Stimulated activated CD8-positive, alpha-beta memory T cell treated with anti-CD3 and anti-CD28 coated beads, Interleukin-12 subunit alpha, Interleukin-12 subunit beta, amount 100 ng/mL, for 4 hours (primary cell): ENCODE data around the gene TNRC6C.
"Not testable (repeated sequence)": the region's sequence is repeated elsewhere in the genome, so short reads cannot be mapped to it uniquely, and the experiment has no call there.

ENCODE experiments used
- DNase-seq: peaks from one replicate; pipeline ENCODE4 v3.0.0-alpha.2; 2020; ENCODE audit warnings: low read depth

The TNRC6C gene

GRCh38 chr17:77929871-77930436 is 28.5 kb upstream of the TNRC6C start:
- DNase-seq = no peak

DNA sequence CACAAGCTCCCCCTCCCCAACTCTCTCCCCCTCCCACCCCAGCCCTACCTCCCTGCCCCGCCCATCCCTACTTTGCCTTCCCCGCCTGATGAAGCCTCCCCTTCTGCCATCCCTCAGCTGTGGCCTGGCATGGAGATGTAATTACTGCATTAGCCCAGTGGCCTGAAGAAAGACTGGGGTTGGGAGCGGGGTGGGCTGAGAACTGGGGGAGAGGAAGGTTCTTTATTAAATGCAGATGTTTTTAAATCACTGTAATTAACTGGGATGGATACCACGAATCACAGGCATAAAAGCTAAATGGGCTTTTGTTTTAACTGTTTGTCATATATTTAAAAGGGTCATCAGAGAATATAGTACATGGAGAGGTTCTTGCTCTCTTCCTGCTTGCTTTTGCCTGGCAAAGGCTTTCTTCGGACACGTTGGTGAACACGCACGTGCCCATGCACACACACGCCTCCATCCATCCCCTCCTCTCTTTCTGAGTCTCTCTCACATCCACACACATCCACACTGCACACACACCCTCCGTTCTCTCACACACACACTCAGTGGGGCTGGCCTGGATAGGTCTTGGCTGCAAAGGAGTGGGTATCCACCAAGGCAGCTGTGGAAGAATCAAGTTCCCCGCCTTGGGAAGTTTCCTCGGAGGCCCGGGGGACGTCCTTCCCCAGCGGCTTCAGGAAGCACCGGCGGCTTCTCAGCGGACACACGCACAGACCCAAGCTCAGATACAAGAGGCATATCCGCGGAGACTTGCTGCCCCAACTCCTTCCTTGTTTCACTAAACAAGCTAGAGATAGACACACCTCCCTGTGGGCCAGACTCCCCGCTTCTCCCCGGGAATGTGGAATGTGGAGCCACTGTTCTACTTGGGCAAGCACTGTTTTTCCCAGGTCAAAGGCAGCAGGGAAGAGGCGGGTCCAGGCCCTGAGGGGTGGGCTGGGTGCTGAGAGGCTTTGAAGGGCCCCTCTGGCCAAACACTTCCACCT is 27.4 kb upstream of the TNRC6C start:
- no peak for DNase-seq

DNA sequence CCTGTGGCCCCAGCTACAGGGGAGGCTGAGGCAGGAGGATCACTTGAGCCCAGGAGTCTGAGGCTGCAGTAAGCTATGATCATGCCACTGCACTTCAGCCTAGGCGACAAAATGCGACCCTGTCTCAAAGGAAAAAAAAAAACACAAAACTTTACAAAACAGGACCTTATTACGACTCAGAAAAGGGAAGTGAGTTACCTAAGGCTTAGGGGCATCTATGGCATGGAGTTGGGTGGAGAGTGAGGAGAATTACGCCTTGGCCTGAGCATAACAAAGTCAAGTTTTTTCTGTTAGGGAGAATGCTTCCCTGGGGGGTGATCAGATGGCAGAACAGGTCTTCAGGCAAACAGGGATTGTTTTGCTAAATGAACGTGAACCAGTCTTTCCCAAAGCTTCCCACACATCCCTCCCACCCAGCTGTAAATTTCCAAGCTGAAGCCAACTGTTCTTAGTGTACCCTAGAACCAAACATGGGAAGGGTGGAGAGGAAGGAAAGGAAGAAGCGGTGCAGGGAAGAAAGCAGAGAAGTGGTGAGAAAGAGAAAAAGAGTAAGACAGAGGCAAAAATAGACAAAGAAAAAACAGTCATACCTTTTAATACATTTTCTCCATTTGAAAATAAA is 24.6 kb upstream of the TNRC6C start:
- no peak for DNase-seq

- no peak for DNase-seq
These were observed 23.4 kb upstream of the TNRC6C start for GRCh38 chr17:77935121-77935571.

DNA sequence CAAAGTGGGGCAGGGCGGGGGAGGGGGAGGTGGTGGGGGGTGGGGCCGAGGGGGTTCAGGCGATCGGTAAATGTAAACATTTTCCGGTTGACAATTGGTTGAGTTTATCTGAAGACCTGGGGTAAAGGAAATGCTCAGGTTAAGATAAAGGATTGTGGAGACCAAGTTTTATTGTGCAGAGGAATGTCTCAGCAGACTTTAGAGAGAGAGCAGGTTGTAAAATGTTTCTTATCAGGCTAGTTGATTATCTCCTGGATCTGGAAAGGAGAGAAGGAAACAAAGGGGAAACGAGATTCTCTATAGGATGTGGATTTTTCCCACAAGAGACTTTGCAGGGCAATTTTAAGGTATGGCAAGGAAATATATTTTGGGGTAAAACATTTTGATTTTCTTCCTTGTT is 22.8 kb upstream of the TNRC6C start:
- DNase-seq = not testable (repeated sequence)

DNA sequence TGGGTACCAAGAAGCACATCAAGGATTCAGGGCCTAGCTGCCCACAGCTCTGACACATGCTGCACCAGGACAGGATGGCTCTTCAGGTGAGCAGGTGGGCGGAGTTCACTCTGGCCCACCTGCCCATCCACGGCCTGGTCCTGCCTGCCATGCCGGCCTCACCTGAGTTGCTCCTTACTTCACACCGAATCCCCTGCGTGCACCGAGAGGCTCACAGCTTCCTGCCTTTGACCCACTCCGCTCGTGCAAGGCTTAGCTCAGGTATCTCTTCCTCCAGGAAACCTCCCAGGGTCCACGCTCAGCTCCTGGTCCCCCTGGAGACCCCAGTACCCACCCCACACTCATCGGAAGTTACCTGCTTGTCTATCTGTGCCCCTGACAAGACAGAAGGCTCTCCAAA is 21.6 kb upstream of the TNRC6C start:
- DNase-seq = no peak

GRCh38 chr17:77941004-77941403 is 17.5 kb upstream of the TNRC6C start:
- DNase-seq = no peak

GRCh38 chr17:77942112-77942988 is 16.2 kb upstream of the TNRC6C start:
- DNase-seq = no peak

DNA sequence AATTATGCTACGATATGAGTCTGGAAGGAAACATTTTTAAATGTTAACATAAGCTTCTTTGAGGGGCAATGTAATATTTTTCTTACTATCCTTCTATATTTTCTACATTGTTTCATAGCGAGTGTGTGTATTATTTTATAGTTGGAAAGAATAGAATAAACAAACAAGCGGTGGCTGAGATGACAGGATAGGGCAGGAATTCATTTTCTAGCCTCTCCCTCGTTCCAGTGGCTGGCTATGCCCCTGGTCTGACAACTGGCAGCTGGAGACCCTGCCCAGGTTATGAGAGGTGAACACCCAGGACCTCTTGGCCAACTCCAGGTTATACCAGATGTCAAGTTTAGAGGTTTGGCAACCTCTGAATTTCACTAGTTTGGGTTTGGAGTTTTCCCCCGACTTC is 14.5 kb upstream of the TNRC6C start:
- no peak for DNase-seq

GRCh38 chr17:77944390-77945222 is 13.9 kb upstream of the TNRC6C start:
- DNase-seq = no peak

GRCh38 chr17:77946900-77947645 is 11.4 kb upstream of the TNRC6C start:
- no peak for DNase-seq

- DNase-seq = no peak
These were observed 9.8 kb upstream of the TNRC6C start for GRCh38 chr17:77948690-77949114.

- DNase-seq = no peak
These were observed 7.4 kb upstream of the TNRC6C start for GRCh38 chr17:77951123-77951522.

DNA sequence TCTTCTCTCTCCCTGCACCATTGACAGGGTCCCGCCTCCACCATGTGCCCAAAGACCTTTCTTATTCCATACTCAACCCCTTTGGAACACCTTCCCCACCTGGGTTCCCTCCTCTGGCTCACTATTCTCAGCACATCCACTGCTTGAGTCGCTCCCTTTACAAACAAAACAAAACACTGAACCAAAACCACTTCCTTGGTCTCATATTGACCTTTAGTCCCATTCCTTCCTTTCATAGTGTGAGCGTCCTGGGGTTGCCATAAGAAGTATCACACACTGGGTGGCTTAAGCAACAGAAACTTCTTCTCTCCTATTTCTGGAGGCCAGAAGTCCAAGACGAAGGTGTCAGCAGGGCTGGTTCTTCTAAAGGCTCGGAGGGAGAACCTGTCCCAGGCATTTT is 6.1 kb upstream of the TNRC6C start:
- no peak for DNase-seq

- DNase-seq = no peak
These were observed 1.2 kb upstream of the TNRC6C start for GRCh38 chr17:77957235-77957856.

- no peak for DNase-seq
These were observed 218 bp downstream of the TNRC6C start for GRCh38 chr17:77958716-77959125.

DNA sequence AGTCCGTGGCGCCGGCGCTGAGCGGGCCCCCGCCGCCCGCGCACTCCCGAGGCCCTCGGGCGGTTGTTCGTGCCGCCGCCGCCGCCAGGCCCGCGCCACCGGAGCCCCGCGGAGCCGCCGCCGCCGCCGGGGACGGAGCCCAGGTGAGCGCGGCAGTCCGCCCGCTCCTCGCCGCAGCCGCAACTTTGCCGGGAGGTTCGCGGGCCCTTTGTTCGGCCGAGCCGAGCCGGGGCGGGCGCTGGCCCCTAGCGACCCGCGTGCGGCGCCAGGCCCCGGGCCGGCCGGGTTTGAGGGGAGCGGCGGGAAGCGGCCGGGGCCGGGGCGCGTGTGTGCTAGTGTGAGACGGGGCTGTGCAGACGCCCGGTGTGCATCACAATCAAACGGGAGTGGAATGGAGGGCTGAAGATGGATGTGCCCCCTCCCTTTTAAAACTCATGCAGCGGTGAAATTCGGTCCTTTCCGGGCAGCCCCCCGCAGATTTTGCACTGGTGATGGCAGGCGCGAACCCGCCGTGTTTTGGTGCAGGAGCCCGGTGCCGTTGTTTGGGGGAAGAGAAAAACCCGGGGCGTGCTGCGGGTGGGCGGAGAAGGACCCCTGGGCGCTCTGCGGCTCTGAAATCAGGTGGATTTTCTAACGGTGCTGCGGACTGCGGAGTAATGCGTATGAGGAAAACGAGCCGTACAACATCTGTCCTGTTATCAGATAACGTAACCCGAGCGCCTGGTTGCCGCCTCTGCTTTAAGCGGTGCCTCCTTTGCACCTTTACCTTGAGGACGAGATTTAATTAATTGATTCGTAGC is 823 bp downstream of the TNRC6C start:
- DNase-seq = peak; percentile 20

DNA sequence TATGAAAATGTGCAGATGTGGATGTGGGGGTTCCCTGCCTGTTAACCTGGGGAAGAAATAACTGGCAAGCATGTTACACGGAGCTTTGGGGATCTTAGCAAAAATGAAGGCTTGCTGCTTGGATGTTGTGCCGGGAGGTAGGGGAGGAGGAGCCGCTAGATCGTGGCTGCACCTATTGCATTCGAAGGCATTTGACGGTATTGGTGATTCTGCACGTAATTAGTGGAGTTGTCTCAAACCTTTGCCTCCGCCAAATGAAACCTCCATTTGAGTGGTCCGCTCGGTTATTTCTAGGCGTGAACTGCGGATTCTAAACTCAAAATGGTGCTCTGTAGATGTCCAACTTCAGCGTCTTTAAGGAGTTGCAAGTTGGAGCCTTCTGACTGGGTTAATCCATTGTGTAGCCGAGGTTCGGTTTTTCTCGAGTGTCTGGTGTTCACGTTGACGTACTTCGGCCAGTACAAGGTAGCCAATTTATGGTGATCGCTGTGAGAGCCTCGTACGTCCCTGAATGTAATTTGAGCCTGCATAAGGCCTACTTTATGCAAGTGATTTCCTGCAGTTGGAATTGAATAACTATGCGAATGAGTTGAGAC is 1.5 kb downstream of the TNRC6C start:
- DNase-seq = no peak

DNA sequence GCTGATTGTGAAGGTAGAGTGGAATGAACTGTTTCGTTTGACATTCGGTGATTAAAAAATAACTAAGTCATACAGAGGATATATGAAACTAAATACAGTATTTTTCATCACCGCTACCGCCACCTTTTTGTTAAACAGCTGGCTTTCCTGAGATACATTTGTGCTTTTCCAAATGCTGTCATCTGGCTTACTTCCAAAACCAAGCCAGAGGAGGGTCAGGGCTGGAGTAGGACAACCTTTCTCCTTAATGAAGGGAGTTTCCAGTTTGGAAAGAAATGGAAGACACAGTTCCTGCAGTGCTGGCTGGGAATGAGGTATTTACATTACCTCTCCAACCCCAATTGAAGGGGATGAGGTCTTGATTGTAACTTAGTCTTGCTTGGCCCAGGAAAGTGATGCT is 3.2 kb downstream of the TNRC6C start:
- no peak for DNase-seq
